Left renal pelvis (tissue), 4 donors: Measurements from ENCODE around the gene MRGPRX3. TPM values are rescaled to one million over a fixed set of nuclear protein-coding genes. Genes with fewer than 3 reads are reported as not detected.

Source experiments
- DNase-seq, 4 donors: peaks; one replicate each; pipeline ENCODE4 v3.0.0-alpha.2; 2013; ENCODE audit warnings: low read depth in 4 of 4, low spot score in 3 of 4
- polyA plus RNA-seq, 4 donors: library from polyadenylated mRNA; unstranded; fragments of 120-200 nt; gene quantifications; one replicate each; pipeline ENCODE4 v1.2.1, GENCODE V29; 2013; ENCODE audit not compliant: insufficient read length in 4 of 4

The MRGPRX3 gene
- polyA plus RNA-seq, 4 donors = not detected

DNA sequence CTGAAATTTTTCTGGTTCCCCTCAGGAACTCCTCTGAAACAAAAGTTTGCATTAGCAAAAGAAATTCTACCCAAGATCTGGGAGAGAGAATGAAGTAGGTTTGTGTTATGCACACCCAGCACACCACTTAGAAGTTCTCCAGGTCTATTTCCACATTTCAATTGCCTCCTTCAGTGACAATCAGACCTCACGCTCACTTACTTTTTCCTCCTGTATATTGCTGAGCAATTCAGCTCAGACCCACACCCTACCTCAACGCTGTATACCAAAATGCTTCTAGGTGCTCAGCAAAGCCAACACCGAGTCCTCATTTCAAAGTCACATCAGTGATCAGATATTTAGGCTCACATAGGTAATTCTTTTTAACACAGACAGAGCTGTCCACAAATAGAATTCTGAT is 19.2 kb downstream of the MRGPRX3 start:
- no peak for DNase-seq

DNA sequence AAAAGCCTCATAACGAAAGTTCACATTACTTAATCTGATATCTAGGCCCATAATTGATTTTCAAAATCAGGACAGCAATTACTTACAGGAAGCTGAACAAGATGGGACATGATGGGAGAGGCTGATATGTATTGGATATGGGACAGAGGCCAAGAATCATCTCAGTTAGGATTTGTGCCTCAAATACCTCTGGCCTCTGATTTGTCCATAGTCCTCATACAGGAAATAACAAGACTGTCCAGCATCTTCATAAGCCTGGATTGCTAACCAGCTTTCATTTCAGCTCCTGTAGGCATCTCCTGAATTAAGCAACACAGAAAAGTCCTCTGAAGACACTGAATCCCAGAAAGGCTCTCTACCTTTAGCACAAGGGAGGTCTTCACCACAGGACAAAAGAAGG is 36.0 kb downstream of the MRGPRX3 start:
- DNase-seq = no peak

- no peak for DNase-seq
Observed at GRCh38 chr11:18171377-18172000, 39.1 kb downstream of the MRGPRX3 start.

GRCh38 chr11:18172666-18173065 is 40.3 kb downstream of the MRGPRX3 start, which contains the start of gene MRGPRX4:
TSS of gene MRGPRX4 (plus strand) at chr11:18172837. CDS start at chr11:18173257, 420 bp downstream.
- DNase-seq = no peak

DNA sequence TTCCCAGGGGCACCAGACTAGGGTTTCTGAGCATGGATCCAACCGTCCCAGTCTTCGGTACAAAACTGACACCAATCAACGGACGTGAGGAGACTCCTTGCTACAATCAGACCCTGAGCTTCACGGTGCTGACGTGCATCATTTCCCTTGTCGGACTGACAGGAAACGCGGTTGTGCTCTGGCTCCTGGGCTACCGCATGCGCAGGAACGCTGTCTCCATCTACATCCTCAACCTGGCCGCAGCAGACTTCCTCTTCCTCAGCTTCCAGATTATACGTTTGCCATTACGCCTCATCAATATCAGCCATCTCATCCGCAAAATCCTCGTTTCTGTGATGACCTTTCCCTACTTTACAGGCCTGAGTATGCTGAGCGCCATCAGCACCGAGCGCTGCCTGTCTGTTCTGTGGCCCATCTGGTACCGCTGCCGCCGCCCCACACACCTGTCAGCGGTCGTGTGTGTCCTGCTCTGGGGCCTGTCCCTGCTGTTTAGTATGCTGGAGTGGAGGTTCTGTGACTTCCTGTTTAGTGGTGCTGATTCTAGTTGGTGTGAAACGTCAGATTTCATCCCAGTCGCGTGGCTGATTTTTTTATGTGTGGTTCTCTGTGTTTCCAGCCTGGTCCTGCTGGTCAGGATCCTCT is 41.0 kb downstream of the MRGPRX3 start:
- DNase-seq = no peak

Other genes with a start within 250 kb of the MRGPRX3 start
- gene SERGEF, start 119.5 kb upstream of the MRGPRX3 start, polyA plus RNA-seq = 10 to 100 TPM; 11.0 to 20.1 (median 18.7) TPM
- 1 to 10 TPM in 1 of 4 donors, under 1 TPM in 3; 0.52 to 1.7 (median 0.56) TPM for gene TPH1, start 86.3 kb upstream of the MRGPRX3 start, polyA plus RNA-seq
- 10 to 100 TPM; 21.8 to 45.1 (median 28.5) TPM for gene SAAL1, start 26.5 kb upstream of the MRGPRX3 start, polyA plus RNA-seq
- gene MRGPRX4, start 40.3 kb downstream of the MRGPRX3 start, polyA plus RNA-seq = not detected
- under 1 TPM in 1 of 4 donors, not detected in 3; 0.22 TPM for gene SAA4, start 104.2 kb downstream of the MRGPRX3 start, polyA plus RNA-seq
- gene SAA2, start 116.1 kb downstream of the MRGPRX3 start, polyA plus RNA-seq = under 1 TPM in 1 of 4 donors, not detected in 3; 0.45 TPM
- gene SAA1, start 133.7 kb downstream of the MRGPRX3 start, polyA plus RNA-seq = under 1 TPM in 1 of 4 donors, not detected in 3; 0.60 TPM
- 10 to 100 TPM; 17.2 to 24.9 (median 21.3) TPM for gene HPS5, start 189.6 kb downstream of the MRGPRX3 start, polyA plus RNA-seq
- 10 to 100 TPM; 46.9 to 61.2 (median 53.1) TPM for gene GTF2H1, start 190.0 kb downstream of the MRGPRX3 start, polyA plus RNA-seq